SU-DHL-6 (cell line): ENCODE data around the gene ADAMTS17.

Source experiments
- H2AFZ ChIP-seq: fragments of 200-600 bp; sonication (generic); 2 replicates; pipeline ENCODE4 v1.6.1; 2014; ENCODE audit warnings: low read depth, mild to moderate bottlenecking, moderate library complexity, mixed read lengths, antibody characterized with exemption, low read length; ENCODE audit not compliant: severe bottlenecking
- H3F3A ChIP-seq: fragments of 200-600 bp; shearing (Covaris generic); 2 replicates; pipeline ENCODE4 v1.6.0; 2016; ENCODE audit warnings: antibody characterized with exemption, mild to moderate bottlenecking; ENCODE audit not compliant: insufficient read depth
- H3K27ac ChIP-seq: fragments of 200-600 bp; sonication (generic); 2 replicates; pipeline ENCODE4 v1.5.1; 2016; ENCODE audit warnings: low read depth, mild to moderate bottlenecking, low read length, moderate library complexity, mixed read lengths
- H3K27me3 ChIP-seq: fragments of 200-600 bp; sonication (generic), shearing (Covaris generic); 2 replicates; pipeline ENCODE4 v1.6.0; 2014; ENCODE audit warnings: mild to moderate bottlenecking, low read length
- H3K36me3 ChIP-seq: fragments of 200-600 bp; sonication (generic); 2 replicates; pipeline ENCODE4 v1.6.1; 2014; ENCODE audit warnings: mild to moderate bottlenecking, low read length, mixed read lengths
- H3K4me2 ChIP-seq: fragments of 300-600, 200-600 bp; shearing (Covaris generic), sonication (generic); 2 replicates; pipeline ENCODE4 v1.6.0; 2014; ENCODE audit warnings: low read length, low read depth, mild to moderate bottlenecking; ENCODE audit not compliant: poor library complexity, severe bottlenecking
- H3K4me3 ChIP-seq: fragments of 200-600 bp; sonication (generic); 2 replicates; pipeline ENCODE4 v1.5.1; 2014; ENCODE audit warnings: antibody characterized with exemption, low read length, mild to moderate bottlenecking, mixed read lengths; ENCODE audit not compliant: insufficient read depth, poor library complexity, severe bottlenecking
- H3K79me2 ChIP-seq: fragments of 200-600 bp; sonication (generic); 2 replicates; pipeline ENCODE4 v1.6.1; 2014; ENCODE audit warnings: mild to moderate bottlenecking, low read length, moderate library complexity; ENCODE audit not compliant: insufficient read depth
- H3K9ac ChIP-seq: fragments of 200-600 bp; sonication (generic); 2 replicates; pipeline ENCODE4 v1.7.0; 2014; ENCODE audit warnings: mild to moderate bottlenecking, low read length
- H3K9me2 ChIP-seq: fragments of 200-600 bp; sonication (generic); replicated peaks from 2 replicates; pipeline ENCODE4 v1.6.1; 2014; ENCODE audit warnings: low read length; ENCODE audit not compliant: insufficient read depth
- H3K9me3 ChIP-seq: fragments of 200-600 bp; sonication (generic); 2 replicates; pipeline ENCODE4 v1.6.1; 2014; ENCODE audit warnings: low read length, mixed read lengths; ENCODE audit not compliant: insufficient read depth
- H4K20me1 ChIP-seq: fragments of 200-600 bp; sonication (generic); 2 replicates; pipeline ENCODE4 v1.6.1; 2014; ENCODE audit warnings: low read depth, mild to moderate bottlenecking, antibody characterized with exemption, low read length, moderate library complexity, mixed read lengths
- EZH2phosphoT487 ChIP-seq: fragments of 200-600 bp; sonication (generic), shearing (Covaris generic); conservative IDR thresholded peaks from 2 replicates; pipeline ENCODE4 v1.6.1; 2018; ENCODE audit warnings: mild to moderate bottlenecking, antibody characterized with exemption, low read length, moderate library complexity, mixed read lengths
- TF ChIP-seq, protein P1 (sequence below): fragments of 200-600 bp; sonication (generic); IDR thresholded peaks from one replicate; pipeline ENCODE4 v1.5.1; 2017; ENCODE audit warnings: antibody characterized with exemption, mild to moderate bottlenecking, low read length, moderate library complexity; ENCODE audit not compliant: insufficient read depth, poor library complexity, severe bottlenecking

ADAMTS17 gene

DNA sequence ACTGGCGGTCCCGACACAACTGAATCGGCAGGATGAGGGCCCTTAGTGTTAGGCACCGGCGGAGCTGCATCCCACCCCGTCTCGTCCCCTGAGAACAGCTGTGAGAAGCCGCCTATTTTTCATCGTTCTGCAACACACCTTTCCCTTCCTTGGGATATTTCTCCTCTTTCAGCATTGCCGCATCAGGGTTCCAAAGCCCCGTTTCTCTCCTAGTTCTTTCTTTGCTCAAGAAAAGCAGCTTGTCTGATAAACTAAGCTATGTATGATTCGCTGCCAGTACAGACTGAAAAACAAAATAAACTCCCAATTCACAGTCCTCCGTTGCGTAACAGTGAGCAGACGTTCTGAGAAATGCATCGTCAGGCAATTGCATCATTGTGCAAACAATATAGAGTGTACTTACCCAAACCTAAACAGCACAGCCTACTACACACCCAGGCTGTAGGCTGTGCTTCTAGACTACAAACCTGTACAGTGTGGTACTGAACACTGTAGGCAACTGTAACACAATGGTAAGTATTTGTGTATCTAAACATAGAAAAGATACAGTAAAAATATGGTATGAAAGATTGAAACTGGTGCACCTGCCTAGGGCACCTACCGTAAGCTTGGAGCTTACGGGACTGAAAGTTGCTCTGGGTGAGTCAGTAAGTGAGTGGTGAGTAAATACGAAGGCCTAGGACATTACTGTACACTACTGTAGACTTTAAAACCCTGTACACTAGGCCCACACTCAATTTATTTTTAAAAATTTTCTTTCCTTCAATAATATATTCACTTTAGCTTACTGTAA is 8.9 kb upstream of the ADAMTS17 start:
- no peaks in the 10 kb centered on the region for H3F3A ChIP-seq
- no peaks in the 10 kb centered on the region for H3K9me3 ChIP-seq
- H3K27ac ChIP-seq: no peak overlapping the region
- TF ChIP-seq EZH2phosphoT487: no peak
- TF ChIP-seq, protein P1, sequence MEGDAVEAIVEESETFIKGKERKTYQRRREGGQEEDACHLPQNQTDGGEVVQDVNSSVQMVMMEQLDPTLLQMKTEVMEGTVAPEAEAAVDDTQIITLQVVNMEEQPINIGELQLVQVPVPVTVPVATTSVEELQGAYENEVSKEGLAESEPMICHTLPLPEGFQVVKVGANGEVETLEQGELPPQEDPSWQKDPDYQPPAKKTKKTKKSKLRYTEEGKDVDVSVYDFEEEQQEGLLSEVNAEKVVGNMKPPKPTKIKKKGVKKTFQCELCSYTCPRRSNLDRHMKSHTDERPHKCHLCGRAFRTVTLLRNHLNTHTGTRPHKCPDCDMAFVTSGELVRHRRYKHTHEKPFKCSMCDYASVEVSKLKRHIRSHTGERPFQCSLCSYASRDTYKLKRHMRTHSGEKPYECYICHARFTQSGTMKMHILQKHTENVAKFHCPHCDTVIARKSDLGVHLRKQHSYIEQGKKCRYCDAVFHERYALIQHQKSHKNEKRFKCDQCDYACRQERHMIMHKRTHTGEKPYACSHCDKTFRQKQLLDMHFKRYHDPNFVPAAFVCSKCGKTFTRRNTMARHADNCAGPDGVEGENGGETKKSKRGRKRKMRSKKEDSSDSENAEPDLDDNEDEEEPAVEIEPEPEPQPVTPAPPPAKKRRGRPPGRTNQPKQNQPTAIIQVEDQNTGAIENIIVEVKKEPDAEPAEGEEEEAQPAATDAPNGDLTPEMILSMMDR: no peak
- H3K4me2 ChIP-seq: no peak overlapping the region
- no peaks in the 10 kb centered on the region for H4K20me1 ChIP-seq
- no peaks in the 10 kb centered on the region for H3K9me2 ChIP-seq
- H3K9ac ChIP-seq: no peak overlapping the region
- H3K79me2 ChIP-seq: no peaks in the 10 kb centered on the region
- H3K27me3 ChIP-seq: no peaks in the 10 kb centered on the region
- H3K4me3 ChIP-seq: no peak overlapping the region
- no peaks in the 10 kb centered on the region for H3K36me3 ChIP-seq
- no peak overlapping the region for H2AFZ ChIP-seq

- Histone ChIP-seq H3F3A (no peaks in the 10 kb centered on the region), H3K9me2 (no peaks in the 10 kb centered on the region), H3K4me2 (peak overlapping the region; percentile 55), H3K4me3 (peak overlapping the region; percentile 40), H3K79me2 (no peaks in the 10 kb centered on the region), H3K36me3 (no peaks in the 10 kb centered on the region), H4K20me1 (no peaks in the 10 kb centered on the region), H3K9ac (peak overlapping the region; percentile 50), H3K27me3 (no peaks in the 10 kb centered on the region), H3K9me3 (no peaks in the 10 kb centered on the region), H3K27ac (no peak overlapping the region), H2AFZ (peak overlapping the region; percentile 88)
- TF ChIP-seq, protein P1: peak; percentile 33
- TF ChIP-seq EZH2phosphoT487: no peak
These were observed 8.1 kb upstream of the ADAMTS17 start for GRCh38 chr15:100349696-100350433.

DNA sequence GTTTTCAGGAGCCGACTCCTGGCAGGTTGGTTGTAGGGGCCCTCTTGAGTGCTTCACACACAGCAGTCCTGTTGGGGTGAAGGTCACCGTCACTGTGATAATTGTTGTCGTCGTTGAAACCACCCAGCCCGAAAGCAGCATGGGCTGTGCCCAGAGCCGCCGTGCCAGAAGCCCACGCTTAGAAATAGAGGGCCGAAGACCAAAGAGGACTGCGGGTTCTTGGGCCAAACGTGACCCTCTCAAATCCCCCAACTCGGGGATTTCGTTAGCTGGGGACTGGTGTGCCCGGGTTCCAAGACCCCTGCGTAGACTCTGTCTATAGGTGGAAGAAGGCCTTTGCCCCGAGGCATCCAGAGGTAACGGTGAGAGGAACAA is 7.5 kb upstream of the ADAMTS17 start:
- no peaks in the 10 kb centered on the region for H3K27me3 ChIP-seq
- H3K36me3 ChIP-seq: no peaks in the 10 kb centered on the region
- H3K9me2 ChIP-seq: no peaks in the 10 kb centered on the region
- TF ChIP-seq EZH2phosphoT487: no peak
- TF ChIP-seq, protein P1: no peak
- H3K9ac ChIP-seq: no peak overlapping the region
- H4K20me1 ChIP-seq: no peaks in the 10 kb centered on the region
- H3F3A ChIP-seq: no peaks in the 10 kb centered on the region
- H3K4me2 ChIP-seq: no peak overlapping the region
- H3K27ac ChIP-seq: no peak overlapping the region
- no peaks in the 10 kb centered on the region for H3K9me3 ChIP-seq
- H3K79me2 ChIP-seq: no peaks in the 10 kb centered on the region
- H3K4me3 ChIP-seq: no peak overlapping the region
- H2AFZ ChIP-seq: no peak overlapping the region
